ENCODE data around the gene CHST6. TPM values are rescaled to one million over a fixed set of nuclear protein-coding genes. Genes with fewer than 3 reads are reported as not detected.
"Not testable (repeated sequence)": the region's sequence is repeated elsewhere in the genome, so short reads cannot be mapped to it uniquely, and the experiment has no call there.

Gene CHST6
- polyA plus RNA-seq, 3 donors, result 1.1 to 1.2 (median 1.2) TPM

DNA sequence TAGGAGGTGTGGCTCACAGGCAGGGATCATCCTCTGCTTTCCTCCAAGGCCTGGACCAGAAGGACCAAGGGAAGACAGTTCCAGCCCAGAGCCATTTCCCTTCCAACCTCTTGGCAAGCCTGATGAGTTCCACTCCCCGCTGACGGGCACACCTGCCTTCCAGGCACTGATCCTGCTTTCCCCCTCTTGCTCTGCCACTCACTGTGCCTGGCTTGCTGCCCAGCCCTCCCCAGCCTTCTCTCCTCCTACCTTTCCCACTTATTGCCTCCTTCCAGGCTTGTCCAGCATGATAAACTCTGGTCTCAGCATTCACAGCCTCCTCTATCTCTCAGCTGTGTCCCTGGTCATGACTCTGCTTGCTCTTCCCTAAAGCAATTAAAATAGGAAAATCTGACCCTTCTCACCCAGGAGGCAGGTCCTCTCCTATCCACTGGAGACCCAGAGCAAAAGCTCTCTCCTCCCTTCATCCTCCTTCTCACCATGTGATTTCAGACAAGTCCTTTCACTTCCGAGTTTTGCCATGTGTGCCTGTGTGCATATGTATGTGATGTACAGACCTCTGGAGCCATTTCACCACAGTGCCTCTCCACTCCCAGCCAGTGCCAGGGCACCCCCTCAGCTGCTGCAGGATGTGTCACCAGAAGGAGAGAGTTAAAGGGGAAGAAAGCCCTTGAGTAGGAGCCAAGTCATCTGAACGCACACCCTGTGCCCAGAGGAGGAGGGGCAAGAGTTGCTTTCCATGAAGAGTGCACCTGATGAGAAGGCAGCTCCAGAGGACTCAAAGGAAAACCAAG is 17.4 kb downstream of the CHST6 start:
- DNase-seq, result no peak

- DNase-seq, result no peak
Observed at GRCh38 chr16:75476817-75477216, 18.4 kb downstream of the CHST6 start.

DNA sequence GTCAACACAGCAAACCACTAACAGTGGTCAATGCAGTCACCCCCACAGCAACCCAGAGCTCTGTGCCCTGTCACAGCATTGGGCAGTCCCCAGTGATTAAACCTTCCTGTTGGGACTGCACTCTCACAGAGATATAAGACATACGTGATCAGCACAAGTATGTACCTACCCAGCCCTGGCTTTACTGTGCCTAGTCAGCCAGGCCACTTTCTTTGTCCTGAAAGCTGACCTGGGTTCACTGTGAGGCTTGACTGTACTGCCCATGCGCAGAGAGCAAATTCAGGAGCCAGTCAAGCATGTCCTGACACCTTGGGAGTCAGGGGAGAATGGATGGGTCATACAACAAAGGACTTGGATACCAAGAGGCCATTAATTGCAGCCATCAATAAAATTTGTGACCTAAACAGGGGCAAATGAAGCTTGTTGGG is 19.8 kb downstream of the CHST6 start:
- DNase-seq, result no peak

GRCh38 chr16:75472908-75473877 is 22.0 kb downstream of the CHST6 start:
- no peak for DNase-seq

- no peak for DNase-seq
Observed at GRCh38 chr16:75471723-75472633, 23.3 kb downstream of the CHST6 start.

GRCh38 chr16:75466760-75467159 is 28.5 kb downstream of the CHST6 start:
- DNase-seq, result no peak

DNA sequence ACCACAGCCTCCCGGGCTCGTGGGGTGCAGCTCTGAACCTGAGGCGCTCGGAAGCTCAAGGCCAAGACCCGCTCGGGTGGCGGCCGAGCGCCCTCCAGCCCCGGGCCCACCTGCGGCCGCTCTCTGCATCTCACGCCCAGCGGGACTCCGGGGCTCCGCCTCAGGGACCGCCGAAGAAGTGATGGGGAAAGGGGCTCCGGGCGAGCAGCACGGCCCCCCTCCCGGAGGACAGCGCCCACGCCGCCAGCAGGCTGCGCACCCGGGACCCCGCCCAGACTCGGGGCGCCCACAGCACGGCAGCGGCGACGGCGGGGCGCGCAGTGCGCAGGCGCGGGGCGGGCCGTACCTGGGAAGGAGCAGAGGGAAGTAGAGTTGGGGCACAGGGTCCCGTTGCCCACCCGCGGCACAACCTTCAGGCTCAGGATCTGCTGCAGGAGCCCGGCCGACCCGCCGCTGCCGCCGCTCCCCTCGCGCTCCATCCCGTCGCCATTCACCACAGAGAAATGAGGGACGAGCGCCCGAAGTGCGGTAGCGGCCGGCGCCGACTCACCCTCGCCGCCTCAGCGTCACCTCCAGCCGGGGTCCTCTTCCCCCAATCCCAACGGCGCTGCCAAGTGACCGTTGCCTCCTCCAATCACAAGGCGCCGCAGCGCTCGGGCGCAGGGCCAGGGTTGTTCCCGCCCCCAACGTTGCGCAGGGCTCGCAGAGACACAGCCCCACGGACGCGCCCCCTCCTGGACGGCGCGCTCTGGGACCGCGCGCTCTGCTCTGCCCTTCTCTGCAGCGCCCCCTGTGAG is 30.9 kb downstream of the CHST6 start, which contains the start of gene TMEM170A:
TSS of gene TMEM170A (minus strand) at position 568 of the 797 bp plus-strand sequence. CDS start at position 479, 89 bp downstream.
- peak; percentile 98 for DNase-seq

DNA sequence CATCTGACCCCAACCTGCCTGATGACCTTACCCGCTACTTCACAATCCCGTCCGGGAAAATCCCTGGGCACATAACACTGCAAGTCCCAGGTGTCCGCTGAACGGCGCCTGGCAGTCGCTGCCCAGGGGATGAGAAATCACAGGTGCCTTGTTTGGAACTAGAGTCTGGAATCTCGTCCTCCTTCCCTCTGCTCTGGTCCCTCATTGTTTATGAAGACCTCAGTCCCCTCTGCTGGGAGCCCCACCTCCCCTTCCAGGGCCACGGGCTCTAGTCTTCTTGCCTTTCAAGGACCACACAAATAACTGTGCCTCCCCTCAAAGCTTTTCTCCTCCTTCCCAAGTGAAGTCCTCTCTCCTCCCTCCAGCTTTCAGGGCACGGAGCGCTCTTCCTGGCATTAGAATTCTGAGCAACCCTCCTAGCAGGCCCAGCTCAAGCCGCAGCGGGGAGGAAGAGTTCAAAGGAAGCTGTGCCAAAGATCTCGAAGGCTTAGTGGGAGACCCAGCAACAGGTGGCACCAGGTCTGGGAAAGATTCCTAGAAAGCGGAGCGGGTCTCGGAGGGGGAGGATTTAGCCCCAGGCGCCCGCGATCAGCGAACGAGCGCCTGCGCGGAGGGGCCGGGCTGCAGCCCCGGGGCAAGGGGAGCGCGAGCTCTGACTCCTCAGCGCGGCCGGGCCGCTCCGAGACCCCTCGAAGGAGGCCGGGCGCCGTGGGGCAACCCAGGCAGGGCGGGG is 31.7 kb downstream of the CHST6 start:
- DNase-seq, result peak; percentile 54

DNA sequence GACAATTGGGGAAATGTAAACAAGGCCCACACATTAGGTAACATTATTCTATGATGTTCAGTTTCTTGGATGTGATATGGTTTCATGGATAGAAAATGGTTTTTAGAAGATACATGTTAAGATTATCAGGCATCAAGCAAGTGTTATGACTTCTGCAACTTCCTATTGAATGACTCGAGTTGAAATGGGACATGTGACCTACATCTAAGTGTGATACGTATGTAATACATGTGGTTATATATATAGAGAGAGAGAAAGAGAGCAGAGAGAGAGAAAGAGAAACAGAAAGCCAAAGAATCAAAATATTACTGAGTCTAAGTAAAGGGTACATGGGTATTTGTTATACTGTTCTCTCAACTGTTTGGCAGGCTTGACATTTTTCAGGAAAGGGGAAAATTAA is 32.4 kb downstream of the CHST6 start:
- no peak for DNase-seq

DNA sequence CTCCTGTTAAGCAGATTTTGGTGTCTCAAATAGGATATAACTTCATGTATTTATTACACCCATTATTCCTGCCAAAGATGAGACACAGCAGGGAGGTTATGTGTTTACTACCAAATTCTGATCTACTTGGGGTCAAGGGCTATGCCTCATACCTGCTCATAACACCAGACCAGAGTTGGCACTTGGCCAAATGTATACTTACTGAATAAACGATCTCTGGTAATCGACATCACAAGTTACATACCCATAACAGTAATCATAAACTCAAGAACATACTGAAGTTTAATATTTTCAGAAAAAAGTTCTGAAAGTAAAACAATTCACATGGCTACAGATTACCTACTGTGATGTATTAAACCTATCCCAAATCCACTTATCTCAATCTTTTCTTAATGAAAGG is 33.7 kb downstream of the CHST6 start:
- DNase-seq, result no peak

DNA sequence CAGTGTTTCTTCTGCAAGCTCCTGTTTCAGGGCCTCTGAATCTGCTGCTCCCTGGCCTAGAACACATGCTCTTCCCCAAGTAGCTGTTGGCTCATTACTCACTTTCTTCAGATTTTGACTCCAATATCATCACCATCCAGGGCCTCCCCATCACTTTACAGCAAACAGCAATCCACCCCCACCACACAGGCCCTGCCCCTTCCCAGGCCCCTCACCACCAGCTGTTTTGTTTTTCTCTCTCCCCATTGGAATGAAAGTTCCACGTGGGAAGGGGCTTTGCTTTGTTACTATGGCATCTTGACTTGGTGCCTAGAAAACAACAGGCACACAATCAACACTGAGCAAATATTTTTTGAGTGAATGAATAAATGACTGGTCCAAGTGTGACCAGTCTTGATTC is 34.8 kb downstream of the CHST6 start:
- no peak for DNase-seq

DNA sequence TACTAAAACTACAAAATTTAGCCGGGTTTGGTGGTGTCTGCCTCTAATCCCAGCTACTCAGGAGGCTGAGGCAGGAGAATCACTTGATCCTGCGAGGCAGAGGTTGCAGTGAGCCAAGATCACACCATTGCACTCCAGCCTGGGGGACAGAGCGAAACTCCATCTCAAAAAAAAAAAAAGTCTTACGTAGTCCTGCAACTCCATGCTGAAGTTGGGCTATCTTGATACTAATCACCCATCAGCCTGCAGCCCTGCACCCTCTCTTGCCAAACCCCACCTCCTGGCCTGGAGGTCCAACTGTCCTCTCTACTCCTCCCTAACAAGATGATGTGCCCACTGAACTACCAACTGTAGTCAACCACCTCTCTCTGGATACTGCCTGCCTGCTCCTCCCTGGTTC is 35.5 kb downstream of the CHST6 start:
- no peak for DNase-seq

GRCh38 chr16:75458439-75458838 is 36.8 kb downstream of the CHST6 start:
- DNase-seq, result no peak

GRCh38 chr16:75458029-75458428 is 37.2 kb downstream of the CHST6 start:
- no peak for DNase-seq

DNA sequence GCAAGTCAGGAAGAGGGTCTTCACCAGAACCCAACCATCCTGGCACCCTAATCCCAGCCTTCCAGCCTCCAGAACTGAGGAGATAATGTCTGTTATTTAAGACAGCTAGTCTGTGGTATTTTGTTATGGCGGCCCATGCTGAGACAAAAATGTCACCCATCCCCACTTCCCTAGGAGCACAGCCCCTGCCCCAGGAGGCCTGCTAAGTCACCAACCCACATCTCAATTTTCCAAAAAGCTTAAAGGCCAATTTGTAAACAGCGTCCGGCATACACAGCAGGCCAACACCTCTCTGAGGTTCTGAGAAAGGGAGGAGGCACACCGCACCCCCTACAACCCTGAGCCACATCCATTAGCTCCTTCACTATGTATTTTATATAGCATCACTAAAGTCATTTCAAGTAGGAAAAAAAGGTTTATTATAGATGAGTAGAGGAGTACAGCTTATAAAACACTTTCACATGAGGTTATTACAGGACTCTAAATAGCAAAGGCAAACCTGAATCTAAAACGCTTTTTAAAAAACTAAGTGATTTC is 37.7 kb downstream of the CHST6 start:
- no peak for DNase-seq

DNA sequence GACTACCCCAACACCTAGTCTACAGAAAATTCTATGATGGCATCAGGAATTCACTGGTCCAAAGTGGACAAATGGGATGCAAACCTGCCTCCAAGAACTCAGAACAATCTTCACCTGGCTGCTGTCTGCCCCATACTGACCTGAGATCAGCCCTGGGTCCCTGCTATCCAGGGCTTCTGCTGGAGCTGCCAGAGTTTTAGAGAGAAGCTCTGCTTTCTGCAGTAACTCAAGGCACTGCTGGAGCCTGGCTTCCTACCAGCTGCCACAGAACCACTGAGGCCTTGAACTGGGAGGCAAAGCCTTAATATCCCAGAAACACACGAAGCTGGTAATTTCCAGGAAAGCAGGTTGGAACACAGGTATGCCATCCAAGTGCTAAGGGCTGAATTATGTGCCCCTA is 38.3 kb downstream of the CHST6 start:
- no peak for DNase-seq

DNA sequence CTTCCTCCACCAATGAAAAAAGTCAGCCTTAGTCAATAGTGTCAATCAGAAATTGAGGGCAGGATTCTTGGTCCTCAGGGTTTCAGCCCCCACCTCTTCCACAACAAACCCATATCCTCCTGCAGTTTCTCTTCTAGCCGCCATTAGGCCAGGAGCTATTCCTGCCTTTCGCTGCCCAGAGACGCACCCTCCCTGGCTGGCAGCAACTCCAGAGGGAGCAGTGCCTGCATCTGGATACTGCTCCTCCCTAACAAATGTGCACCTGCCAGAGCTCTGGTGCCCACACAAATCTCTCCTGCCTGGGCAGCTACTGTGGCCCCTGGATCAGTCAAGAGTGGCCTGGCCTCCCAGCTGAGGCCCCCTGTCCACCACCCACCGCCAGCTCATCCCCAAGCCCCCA is 38.8 kb downstream of the CHST6 start:
- DNase-seq, result not testable (repeated sequence)

GRCh38 chr16:75455677-75456076 is 39.6 kb downstream of the CHST6 start:
- DNase-seq, result no peak

- no peak for DNase-seq
Observed at GRCh38 chr16:75452464-75453190, 42.6 kb downstream of the CHST6 start.

Data from renal pelvis (tissue), 4 donors.